Activated naive CD4-positive, alpha-beta T cell treated with anti-CD3 and anti-CD28 coated beads, Interleukin-2, amount 50 U/mL, for 16 hours (primary cell): ENCODE measurements around the gene GDI2.
A peak's percentile ranks its signal among the peaks of the same experiment; 100 is the strongest.
"Not testable (repeated sequence)": the region's sequence is repeated elsewhere in the genome, so short reads cannot be mapped to it uniquely, and the experiment has no call there.

Experiments
- DNase-seq: peaks from one replicate; pipeline ENCODE4 v3.0.0-alpha.2; 2020

The GDI2 gene

GRCh38 chr10:5779730-5780129, 33.5 kb downstream of the GDI2 start:
- no peak for DNase-seq

DNA sequence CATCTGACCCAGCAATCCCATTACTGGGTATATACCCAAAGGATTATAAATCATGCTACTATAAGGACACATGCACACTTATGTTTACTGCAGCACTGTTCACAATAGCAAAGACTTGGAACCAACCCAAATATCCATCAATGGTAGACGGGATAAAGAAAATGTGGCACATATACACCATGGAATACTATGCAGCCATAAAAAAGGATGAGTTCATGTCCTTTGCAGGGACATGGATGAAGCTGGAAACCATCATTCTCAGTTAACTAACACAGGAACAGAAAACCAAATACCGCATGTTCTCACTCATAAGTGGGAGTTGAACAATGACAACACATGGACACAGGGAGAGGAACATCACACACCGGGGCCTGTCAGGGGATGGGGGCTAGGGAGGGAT, 35.5 kb downstream of the GDI2 start:
- DNase-seq: not testable (repeated sequence)

- DNase-seq: no peak
These were observed 36.4 kb downstream of the GDI2 start for GRCh38 chr10:5776881-5777197.

GRCh38 chr10:5776136-5776880, 36.9 kb downstream of the GDI2 start:
- no peak for DNase-seq

DNA sequence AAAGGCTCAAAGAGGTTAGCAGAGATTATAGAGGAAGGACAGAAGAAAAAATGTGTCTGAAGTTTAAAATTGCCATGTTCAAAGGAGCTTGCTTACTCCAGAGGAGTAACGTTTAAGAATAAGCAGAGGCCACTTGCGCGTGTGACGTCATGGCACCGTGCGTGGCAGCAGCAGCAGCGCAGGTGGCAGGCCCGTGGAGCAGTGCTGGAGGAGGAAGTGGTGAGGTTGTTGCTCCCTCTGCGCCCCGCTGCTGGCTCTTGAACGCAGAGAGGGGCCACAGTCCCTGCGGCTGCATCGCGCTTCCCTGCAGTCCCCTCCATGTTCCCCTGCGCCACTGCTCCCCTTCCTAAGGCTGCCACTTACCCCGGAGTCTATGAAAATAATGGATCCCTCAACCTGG, 37.5 kb downstream of the GDI2 start:
- DNase-seq: peak; percentile 79

DNA sequence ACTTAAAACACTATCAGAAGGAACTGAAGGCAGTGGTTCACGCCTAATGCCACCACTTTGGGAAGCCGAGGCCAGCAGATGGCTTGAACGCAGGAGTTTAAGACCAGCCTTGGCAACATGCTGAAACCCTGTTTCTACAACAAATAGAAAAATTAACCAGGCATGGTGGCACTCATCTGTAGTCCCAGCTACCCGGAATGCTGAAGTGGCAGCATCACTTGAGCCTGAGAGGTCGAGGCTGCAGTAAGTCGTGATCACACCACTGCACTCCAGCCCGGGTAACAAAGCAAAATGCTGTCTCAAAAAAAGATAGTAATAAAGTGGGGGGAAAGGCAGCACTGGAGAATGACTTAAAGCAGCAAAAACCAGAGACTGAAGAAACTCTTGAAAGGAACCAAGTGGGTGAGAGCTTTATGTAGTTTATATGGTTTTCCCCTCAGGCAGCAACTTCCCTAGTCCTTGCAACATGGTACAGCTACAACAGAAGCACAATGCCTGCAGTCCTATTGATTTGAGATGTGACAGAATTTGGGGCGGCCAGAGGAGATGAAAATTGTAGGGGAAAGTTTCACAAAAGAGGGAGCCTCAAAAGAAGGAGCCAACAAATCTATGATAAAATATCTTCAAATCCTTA, 38.1 kb downstream of the GDI2 start:
- DNase-seq: no peak

- DNase-seq: no peak
These were observed 47.0 kb downstream of the GDI2 start for GRCh38 chr10:5766189-5766588.

DNA sequence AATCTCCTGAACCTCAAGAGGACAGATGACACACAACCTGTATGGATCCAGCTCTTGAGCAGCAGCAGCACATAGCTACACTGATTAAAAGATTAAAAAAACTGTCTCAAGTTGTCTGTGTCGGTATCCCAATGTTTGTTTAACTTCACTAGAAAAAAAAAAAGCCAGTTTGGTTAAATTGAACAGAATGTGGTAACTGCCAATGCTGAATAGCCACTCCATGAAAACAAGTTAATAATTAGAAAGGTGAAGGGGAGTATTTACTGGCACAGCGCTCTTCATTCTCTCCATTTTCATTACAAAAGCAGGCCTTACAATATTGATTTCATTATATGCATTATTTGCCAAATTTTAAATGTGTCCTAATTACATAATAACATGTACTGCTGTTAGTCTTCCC, 47.6 kb downstream of the GDI2 start:
- no peak for DNase-seq

DNA sequence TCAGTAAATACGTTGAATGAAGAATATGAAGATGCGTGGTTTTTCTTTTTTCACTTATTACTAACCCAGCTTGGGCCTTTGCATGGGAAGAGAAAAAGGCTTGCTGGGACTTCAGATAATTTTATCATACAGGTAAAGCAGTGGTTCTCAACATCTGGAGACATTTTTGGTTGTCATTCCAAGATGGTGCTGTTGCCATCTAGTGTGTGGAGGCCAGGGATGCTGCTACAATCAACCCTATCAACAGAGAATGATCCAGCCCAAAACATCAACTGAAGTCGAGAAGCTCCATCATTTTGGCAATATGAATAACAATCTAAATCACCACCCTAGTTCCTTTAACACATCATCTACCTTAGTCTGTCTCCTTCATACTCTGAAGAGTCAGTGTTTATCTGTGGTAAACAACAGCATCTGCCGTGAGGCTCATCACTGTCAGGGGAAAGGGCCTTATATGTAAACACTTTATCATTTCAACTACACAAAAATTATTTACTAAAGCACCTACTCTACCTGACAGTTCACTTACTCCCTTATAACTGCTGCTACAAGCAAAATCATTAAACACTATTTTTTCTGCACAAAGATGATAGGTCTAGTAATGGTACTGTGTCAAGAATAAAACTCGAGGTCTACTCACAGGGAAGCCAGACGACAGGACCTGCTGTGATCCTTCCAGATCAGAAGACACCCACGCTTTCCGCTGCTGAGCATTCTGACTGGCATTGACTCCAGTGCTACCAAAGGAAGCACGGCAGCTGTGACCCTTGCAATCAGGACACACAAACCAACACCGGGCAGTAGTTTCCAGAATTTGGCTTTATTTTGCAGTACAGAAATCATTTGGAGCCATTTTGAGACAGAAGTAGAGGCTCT, 48.6 kb downstream of the GDI2 start:
- DNase-seq: no peak

DNA sequence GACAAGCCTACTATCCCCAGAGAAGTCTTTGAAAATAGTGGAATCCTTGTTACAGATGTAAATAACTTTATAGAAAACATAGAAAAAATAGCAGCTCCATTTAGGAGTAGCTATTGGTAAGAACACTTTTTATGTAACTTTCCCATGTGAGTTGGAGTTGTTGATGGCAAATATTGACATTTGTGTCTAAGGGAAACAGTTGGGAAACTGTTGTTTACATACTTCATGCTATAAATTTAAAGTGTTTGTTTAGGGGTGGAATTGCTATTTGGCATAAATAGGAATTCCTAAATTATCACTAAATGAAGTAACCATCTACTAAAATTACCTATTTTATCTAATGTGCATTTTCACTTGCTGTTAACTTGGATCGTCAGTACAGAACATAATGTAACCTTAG, 50.7 kb downstream of the GDI2 start:
- no peak for DNase-seq

GRCh38 chr10:5761220-5761619, 52.0 kb downstream of the GDI2 start:
- no peak for DNase-seq

- no peak for DNase-seq
These were observed 52.7 kb downstream of the GDI2 start for GRCh38 chr10:5760515-5760914.

DNA sequence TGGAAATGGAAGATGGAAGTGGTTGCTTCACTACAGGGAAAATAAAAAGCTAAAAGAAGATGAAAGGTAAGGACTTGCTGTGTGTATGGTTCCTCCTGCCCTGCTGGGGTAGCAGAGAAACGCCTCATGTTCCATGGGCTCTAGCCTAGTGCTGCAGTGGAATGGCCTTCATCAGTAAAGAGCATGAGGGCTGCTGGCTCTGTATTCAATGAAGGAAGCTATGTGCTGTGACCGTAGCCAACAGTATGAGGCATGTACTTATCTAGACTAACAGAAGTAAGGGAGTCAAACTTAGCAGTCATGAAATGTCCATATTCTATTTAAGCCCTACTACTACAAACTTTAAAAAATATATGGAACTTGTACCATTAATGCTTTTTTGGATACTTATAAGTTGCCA, 54.3 kb downstream of the GDI2 start:
- no peak for DNase-seq

DNA sequence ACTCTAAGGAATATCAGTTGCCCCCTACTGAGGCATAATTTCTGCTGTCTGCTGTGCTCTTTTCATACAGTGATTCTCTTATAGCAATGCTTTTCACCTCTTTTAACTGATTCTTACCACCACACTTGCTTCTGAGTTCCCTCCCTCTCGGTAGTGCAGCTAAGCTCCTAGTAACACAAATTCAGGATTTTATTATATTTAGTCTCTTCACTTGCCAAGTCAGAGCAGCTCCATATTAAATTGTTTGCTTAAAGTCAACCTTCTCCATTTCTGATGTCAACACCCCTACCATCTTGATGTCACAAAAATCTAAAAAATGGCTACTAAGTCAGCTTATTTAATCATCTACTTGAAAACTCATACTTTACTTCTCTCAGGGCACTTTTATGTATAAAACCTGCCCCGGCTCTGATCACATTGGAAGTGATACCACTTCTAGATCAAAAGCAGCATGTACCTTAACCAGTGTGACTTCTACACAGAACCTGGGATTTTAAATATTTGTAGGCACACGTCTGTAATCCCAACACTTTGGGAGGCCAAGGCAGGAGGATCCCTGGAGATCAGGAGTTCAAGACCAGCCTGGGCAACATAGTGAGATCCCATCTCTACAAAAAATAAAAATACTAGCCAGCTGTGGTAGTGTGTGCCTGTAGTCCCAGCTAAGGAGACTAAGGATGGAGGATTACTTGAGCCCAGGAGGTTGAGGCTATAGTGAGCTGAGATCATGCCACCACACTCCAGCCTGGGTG, 55.3 kb downstream of the GDI2 start:
- no peak for DNase-seq

GRCh38 chr10:5752301-5752871, 60.8 kb downstream of the GDI2 start:
- no peak for DNase-seq

DNA sequence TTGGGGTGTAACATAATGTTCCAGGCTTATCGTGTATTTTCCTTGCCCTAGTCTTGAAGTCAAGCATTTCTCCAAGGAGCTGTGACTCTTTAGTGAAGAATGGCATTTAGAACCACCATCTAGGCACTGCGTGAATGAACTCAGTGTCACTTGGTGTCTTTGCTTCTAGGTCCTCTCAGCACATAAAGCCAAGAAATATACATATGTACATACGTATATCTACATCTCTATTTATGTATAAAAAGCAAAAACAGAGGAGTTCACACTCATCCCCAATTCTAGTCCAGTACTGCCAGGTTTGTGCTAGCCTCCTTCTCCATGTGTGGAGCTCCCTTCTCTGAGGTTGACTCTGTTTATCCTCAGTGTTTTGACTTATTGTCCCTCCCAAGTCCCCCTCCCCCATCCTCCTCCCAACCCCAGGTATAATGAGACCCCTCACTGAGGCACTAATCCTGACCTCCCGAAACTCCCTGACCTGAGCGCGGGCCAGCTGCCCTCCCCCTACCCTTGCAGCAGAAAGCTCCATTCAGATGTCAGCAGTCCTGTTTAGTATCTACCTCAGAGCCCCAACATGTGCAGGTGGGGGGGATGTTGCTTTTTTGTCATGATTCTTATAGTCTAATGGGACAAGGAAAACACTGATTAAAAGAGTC, 61.5 kb downstream of the GDI2 start:
- DNase-seq: no peak

DNA sequence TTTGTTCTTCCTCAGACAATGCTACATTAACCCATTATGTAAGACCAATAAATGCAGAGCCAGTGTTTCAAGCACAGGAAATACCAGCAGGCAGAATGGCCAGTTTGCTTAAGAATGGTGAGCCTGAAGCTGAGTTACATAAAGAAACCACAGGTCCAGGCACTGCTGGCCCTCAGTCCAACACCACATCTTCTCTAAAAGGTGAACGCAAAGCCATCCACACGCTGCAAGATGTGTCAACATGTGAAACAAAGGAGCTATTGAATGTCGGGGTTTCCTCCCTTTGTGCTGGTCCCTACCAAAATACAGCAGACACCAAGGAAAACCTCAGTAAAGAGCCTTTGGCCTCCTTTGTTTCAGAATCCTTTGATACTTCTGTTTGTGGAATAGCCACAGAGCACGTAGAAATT, 64.8 kb downstream of the GDI2 start:
- DNase-seq: no peak

GRCh38 chr10:5746197-5746596, 67.0 kb downstream of the GDI2 start:
- DNase-seq: no peak

GRCh38 chr10:5744849-5745248, 68.4 kb downstream of the GDI2 start:
- no peak for DNase-seq

DNA sequence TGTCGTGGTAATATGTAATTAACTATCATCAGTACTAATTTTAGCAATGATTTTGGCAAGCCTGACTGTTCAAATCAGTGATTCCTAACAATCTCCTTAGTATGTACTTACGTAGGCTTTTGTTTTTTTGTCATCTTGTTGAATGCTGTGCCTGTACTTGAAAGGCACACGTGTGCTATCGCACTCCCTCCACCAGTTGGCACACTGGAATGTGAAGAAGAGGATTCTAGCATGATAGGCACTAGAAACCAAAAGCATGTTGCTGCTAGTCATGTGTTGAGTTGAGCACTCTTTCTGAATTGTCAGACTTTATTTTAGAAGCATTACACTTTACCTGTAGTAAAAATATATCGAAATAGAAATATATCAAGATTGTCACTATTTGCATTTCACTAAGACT, 69.5 kb downstream of the GDI2 start:
- DNase-seq: no peak

GRCh38 chr10:5742116-5742515, 71.1 kb downstream of the GDI2 start:
- DNase-seq: no peak

- no peak for DNase-seq
These were observed 72.0 kb downstream of the GDI2 start for GRCh38 chr10:5741276-5741675.
